GM18858 (cell line): ENCODE results near the gene KCNJ6.

Experiments
- ATAC-seq: cut with Tn5 transposase; IDR thresholded peaks from one replicate; pipeline ENCODE4 v1.9.1; 2021; ENCODE audit not compliant: unreplicated experiment

The KCNJ6 gene

DNA sequence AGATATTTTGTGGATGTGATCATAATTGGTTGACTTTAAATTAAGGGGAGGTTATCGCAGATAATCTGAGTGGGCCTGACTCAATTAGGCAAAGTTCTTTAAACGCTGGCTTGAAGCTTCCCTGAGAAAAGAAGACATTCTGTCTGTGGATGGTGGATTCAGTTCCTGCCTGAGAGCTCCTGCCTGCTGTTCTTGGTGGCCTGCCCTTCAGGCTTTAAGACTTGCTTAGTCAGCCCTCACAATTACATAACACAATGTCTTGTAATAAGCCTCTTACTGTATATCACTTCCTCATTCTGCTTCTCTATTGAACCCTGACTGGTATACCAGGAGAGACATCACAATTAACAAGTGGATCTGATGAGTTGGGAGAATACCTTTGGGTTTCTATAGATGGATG, 50.2 kb downstream of the KCNJ6 start:
- no peak for ATAC-seq

DNA sequence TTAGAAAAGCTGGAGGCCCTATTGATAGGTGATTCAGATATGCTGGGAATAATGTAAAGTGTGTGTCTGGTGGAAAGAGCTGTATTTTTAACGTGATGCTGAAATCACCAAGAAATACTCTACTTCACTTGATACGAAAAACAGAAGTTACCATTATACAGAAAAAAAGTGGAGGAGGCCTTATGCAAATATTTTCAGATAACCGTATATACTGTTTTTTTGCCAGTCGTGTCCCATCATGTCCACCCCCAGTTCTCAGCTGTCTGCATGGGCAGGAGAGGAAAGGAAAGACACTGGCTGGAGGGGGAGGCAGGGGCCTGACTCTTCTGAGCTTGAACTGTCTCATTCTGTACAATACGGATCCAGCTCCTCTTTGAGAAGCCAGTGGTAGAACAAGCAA, 51.1 kb downstream of the KCNJ6 start:
- ATAC-seq: no peak

DNA sequence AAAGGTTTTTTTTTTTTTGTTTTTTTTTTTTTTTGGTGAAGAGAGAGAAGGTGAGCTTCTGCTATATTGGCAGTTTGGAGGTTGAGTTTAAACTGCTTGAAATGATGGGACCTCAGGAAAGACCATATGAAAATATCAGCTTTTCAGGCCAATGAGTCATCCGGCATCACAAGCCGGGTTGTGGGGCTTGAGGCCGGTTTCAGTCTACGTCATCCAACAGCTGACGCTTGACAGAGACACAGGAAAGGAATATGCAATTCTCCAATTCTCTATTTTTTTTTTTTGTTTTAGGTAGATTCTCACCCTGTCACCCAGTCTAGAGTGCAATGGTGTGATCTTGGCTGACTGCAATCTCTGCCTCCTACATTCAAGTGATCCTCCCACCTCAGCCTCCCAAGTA, 52.4 kb downstream of the KCNJ6 start:
- no peak for ATAC-seq

DNA sequence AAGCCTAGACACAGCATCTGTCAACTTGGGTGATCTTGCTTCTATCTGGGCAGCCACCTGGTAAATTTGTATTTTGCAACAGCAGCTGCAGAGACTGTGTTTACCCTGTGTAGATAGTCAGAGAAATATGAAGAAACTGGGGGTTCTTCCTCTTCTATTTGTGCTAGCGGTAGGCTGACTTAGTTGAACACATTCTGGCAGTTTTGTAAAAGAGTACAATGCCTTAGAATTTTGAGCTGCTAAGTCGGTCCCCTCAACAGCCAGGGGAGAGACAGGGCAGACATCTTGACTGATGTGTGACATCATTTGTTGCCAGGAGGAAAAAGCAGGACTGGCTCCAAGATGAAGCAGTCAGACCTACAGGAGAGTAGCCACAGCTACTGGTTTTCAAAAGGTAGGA, 53.7 kb downstream of the KCNJ6 start:
- ATAC-seq: no peak

DNA sequence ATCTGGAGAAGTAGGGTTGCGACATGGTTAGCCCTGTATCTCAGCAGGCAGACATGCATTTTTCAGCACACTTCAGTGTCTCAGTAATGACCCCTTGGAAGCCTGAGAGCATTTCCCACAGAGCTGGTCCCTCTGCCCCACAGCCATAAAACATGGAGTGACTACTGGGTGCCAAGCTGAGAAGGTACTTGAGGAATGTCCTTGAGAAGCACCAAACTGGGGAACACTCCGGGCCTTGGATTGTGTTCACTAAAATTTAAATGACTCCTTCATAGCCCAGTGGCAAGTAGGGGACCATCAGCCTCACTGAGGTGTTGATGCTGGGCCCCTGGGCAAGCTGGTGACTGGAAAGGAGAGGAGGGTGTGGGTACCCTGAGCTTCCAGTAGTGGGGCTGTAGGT, 54.7 kb downstream of the KCNJ6 start:
- ATAC-seq: no peak

DNA sequence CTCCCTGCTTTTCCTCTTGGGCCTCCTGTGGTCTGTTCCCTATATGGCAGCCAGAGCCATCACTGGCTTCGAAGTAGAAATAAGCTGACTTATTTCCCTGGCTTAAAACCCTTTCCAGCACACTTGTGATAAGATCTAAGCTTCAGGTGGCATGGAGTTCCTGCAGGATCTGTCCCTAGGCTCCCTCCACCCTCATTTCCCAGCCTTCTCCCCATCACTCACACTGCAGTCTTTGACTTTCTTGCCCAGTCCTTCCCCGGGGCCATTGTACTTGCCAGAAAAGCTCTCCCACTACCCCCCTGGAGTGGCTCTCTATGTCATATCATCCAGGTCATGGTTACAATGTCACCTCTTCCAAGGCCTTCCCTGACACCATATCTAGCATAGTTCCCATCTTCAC, 55.8 kb downstream of the KCNJ6 start:
- ATAC-seq: no peak

DNA sequence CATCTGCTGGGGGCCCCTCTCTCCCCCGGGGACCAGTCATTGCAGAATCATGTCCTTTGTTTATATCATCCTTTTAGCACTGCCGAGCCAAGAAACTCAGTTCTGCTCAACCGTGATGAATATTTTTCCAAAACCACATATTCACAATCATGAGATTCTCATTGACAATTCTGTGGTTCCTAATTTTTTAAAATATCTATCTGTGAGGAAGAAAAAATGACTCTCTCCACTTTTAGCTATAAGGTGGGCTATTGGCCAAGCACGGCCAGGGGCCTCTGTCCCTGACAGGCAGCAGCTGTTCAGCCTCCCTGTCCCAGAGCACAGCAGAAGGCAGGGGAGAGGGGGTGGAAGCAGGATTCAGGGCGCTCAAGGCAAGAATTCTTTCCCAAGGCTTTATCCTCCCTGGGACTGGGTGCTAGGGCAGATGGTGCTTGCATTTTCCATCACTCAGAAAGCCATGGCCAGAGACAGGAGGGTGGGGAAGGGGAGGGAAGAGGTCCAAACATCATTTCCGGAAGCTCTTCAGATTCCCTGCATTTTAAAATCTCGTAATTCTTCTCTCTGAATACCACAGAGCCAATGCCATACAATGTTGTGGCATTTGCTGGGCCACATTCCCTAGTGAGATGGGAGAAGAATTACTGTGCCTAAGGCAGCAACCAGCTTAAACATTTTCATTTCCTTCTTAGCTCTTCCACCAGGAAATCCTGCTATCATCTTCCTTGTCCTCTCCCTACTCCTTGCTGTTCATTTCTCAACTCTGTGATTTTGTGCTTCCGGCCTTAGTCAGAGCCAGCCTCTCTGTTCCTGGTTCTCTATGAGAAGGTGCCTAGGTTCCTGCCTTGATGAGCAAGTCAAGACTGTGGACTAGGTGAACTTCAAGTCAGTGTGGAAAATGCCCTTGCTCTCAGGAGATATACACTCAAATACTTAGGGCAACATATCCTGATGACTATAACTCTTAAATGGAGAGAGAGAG, 60.3 kb downstream of the KCNJ6 start:
- ATAC-seq: no peak

DNA sequence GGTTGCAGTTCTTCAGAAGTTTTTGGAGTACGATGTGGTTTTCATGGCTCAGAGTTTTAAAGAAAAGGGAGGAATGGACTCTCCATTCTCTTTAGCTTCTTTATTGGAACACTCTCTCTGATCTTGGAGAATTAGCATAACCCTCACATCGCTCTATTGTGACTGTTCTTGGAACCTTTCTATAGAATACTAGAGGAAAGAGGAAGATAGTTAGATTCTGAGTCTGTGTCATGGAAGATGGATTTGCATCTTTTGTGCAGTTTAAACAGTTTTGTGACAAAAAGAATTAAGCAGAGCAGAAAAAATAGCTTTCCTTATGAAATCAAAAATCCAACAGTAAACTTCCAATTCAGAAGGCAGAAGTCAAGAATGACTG, 61.0 kb downstream of the KCNJ6 start:
- ATAC-seq: no peak

DNA sequence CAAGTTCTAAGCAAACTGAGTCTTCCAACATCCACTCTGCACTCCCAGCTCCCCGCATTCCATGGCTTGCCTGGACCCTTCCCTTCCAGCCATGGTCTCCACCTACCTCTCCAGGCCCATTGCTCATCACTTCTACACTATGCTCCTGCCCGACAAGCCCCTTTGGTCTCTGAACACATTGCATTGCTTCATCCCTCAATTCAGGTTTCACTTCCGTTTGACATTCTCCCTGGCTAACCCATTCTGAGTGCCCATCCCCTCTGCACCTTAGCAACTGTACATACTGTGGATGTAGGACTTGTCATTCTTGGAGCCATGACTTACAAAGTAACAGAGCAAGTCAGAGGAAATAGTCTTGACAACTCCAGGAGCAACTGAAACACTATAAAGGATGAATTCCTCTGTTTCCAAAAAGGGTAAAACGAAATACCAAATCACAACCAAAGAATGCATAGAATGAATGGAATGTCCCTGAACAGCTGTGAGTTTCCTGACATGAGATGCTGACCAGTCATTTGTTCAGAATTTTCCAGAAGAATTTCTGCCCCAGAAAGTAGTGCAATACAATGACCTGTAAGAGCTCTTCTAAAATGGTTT, 66.7 kb downstream of the KCNJ6 start:
- ATAC-seq: no peak

DNA sequence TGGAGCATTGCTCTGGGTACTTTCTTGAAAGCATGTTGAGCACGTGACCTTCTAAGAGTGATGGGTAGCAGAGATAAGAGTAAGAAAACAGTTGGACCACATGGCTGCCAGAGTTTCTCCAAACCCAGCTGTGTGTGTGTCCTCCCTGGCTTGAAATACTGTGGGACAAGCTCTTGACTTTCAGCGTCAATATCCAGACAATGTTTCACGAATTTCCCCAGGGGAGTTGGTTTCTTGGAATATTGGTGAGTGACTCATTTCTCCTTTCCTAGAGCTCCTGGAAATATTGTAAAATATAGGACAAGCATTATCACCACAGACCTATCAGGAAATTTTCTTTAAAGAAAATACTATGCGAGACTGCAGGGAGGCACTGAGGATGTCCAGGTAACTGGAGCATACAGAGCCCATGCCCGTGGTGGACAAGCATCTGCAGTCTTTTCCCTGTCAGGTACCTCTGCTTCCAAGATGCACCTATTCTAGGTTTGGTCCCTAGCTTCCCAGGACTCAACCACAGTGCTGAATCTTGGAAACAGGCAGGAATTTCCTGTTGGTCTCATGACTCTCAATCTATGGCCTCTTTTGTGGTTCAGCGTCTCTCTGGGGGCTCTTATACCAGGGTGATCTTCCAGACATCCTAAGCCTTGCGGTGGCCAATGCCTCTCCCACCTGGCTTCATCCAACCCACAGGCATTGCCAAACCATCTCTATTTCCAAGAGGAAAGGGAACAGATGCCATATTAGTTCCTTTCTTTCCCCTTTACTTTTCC, 67.4 kb downstream of the KCNJ6 start:
- ATAC-seq: no peak

DNA sequence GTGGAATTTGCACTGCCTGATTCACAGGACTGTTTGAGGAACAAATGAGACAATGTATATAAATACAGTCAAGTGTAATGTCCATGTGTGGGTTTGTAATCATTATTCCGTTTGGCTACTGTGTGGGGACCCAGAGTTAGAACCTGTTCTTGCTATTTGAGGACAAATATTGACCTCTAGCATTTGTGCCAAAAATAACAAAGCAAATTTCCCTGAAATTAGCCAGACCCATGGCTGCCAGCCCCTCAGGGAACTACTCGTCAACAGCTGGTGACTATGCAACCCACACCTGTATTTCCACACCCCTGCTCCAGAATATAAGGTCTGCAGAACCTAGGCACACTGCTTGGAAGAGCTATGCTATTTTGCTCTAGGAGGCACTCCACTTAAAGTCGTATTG, 70.7 kb downstream of the KCNJ6 start:
- no peak for ATAC-seq

DNA sequence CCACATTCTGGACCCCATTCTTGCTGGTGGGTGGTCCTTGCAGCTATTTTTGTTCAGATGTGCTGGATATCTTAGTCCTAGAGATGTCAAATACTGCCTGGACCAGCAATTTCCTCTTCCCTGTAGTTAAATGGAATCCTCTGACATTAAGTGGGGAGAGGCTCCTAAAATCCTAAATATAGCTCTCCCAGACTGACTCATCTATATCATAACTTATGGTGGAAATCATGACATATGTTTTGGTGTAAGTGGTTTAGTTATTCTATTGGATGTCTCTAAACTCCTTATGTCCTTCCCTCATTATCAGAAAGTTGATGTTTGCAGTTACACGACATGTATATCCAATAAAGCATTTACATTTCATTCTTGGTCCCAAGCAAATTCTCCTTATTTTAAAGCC, 73.1 kb downstream of the KCNJ6 start:
- no peak for ATAC-seq

DNA sequence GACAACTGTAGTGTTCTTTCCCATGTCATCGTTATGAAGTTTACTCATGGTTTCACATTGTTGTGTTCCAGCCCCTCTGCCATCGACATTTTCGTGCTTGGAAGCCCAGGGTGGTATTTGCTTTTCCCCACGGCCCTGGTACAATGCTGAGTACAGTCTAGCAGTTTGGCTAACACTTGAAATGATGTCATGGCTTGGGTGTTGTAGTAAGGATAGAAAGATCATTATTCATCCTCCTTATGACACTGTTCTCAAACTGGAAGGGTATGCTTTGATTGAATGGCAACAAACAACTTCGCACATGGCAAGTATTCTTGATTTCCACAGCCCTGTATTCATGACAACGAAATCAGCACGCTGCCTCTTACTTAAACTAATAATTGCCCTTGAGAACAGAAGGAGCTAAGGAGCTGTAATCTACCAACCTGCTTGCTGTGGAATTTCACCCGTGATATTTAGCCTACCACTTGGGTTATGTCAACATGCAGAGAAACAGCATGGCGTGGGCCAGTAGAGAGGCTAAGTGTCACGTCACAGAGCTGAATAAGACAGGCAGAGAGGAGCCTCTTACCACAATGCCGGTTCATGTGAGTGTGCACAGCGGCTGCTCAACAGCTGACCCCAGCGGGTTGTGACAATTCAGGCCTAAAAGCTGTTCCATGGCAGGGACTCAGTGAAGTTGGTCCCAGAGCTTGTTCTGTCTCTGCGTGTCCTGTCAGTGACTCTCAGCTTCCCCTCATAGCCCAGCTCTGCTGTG, 73.9 kb downstream of the KCNJ6 start:
- no peak for ATAC-seq

DNA sequence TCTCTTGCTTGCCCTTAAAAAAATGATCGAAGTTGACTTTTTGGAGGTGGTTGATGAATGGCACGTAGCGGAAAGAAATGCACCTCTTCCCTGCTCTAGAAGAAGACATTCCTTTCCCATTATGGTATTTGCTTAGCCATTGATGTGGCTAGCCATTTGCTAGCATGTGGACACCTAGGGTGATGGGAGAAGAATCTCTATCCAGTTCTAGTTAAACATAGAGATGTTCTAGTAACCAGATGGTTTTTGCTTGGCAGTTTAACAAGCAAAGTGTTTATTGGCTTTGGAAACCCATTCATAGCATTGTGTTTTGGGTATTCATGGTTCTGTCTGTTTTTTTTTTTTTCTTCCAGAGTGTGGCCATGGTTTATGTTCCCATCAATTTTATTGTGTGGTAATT, 78.9 kb downstream of the KCNJ6 start:
- no peak for ATAC-seq

DNA sequence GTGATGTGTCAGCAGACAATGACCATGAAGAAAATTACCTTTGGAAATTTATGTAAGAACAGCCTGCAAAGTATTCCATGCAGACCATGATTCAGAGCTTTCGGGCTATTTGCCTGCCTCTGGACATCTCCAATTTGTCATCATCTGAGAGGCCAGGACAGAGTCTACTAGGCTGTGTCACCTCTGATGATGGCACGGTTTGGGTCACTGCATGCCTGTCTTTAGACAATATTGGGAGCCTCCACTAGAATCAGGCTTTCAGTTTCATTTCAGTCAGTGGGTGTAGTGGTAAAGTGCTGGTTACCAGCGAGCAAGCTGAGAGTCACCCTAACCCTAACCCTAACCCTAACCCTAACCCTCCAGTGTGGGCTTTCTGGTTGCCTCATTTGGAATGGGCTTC, 80.8 kb downstream of the KCNJ6 start:
- no peak for ATAC-seq

DNA sequence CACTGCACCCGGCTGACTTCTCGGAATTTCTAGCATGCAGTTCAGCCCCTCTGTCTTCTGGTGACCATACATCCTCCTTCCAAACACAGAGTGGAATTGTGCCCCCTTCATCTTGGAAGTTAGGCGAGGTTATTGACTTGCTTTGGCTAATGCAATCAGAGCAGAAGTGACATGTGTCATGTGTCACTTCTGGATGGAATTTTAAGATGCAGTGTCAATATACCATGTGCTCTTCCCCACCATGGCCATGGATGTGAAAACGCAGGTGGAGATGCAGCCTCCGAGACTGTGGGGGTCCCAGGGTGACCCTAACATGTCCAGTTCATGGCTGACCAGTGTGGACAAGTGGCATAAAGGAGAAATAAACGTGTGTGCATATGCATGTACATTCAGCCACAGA, 83.0 kb downstream of the KCNJ6 start:
- ATAC-seq: no peak

DNA sequence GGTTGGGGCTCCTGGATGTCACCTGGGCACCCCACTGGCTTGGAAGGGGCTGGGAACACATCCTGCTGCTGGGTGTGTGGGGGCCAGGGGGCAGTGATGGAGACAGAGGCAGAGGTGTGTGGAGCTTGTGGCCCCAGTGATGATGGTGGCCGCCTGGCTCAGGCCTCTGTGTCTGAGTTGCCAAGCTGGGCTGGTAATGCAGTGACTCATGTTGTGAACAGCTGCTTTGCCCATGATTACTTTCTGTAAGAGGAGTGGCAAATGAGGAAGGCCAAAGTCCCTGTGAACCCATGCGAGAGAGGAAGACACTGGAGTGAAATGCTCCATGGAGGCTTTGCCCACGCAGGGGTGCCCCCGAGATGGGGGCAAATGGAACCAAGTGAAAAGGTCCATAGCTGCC, 86.8 kb downstream of the KCNJ6 start:
- ATAC-seq: no peak

DNA sequence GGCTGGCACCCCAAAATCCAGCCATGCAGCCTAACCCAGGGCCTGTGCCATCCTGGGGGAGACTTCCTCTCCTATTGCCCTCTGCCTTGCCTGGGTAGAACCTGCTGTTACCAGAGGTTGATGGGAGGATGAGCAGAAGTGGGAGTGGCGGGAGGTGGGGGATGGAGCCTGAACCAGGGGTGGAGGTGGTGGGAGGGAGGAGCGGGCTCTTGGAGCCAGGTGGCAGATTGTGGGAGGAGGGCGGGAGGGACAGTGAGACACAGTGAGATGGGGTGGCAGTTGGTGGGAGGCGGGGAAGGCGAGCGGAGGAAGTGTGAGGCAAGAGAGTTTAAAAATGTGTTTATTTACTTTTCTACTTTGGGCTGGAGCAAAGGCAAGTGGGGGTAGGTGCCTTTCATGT, 87.3 kb downstream of the KCNJ6 start:
- no peak for ATAC-seq

DNA sequence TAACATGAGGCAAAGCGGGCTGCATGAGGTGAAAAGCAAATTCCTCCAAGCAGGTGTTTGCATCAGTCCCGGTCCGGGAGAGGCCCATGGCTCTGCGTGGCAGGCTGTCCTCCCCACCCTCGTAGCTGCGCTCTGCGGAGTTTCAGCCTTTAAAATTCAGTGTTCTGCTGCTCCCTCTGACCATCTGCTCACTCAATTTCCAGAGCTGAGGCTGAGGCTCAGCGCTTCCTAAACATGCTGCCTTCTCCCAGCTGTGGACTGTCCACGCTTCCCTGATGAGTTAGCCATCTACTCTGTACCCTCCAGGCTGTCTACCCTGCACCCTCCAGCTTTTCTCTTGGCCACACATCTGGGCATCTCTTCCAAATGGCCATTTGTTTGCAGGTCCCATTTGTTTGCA, 87.7 kb downstream of the KCNJ6 start:
- ATAC-seq: no peak

DNA sequence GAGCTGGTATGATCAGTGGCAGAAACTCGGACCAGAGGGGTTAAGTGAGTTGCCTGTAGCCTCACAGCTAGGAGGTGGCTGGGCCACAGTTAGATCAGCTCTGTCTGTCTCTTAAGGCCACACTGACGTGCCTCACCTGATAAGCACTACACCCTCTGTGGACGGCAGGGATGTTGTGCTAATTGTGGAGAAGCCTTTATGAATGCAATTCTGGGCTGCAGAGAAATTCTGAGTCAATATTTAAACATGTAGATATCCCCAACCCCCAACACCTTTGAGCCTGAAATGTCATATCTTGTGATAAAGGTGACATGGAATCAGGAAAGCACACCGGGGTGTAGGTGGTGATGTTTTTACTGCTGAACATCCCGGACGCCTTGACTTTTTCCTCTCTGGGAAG, 88.3 kb downstream of the KCNJ6 start:
- no peak for ATAC-seq

DNA sequence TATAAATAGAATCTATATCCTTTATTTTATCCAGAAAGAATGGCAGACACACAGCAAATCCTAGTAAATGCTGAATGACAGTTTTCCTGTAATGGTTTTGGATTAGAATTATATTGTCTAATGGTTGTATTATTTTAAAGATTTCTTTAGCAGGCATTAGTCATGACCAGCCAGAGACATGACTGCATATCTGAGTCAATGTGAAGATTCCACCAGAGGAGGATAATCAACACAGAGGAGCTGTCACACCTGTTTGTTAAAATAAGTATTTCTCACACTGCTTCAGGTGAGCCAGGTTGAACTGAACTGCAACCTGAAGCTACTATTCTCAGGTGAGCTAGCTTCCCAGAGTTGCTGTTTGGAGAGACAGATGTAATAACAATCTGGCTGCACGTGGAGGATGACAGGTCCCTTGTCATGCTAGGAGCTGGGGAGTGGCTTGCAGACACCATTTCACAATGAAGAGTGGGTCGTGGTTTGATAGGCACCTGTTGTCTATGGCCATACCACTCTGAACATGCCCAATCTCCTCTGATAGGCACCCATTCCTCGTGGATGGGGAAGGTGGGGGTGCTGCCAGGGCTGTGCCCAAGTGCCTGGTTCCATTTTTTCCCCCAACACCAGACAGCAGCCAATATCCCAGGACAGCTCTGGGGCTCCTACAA, 94.3 kb downstream of the KCNJ6 start:
- no peak for ATAC-seq
